Heart left ventricle (tissue), 13 donors: ENCODE results near the gene NLGN2.

Experiments used
- CTCF ChIP-seq, 12 donors: fragments of 200-600 bp; sonication (generic) in 4 of 12; IDR thresholded peaks; one replicate each; pipeline versions ENCODE4 v1.5.0 to v1.8.0; 2018 to 2022; ENCODE audit warnings: antibody characterized with exemption in 12 of 12, mild to moderate bottlenecking in 5 of 12
- POLR2A ChIP-seq, 2 donors: fragments of 450-650 bp; IDR thresholded peaks; one replicate each; pipeline ENCODE4 v1.6.1; 2017; ENCODE audit warnings: antibody characterized with exemption in 2 of 2, mild to moderate bottlenecking in 2 of 2, moderate library complexity in 2 of 2
- donor health status: ischemic (EF 13 %, LVEDD 7.1; RV severe dilation, severe dysfunction).
- donor health status: DM: no; HTN: yes; CAD: no.
- donor health status: DM: no; HTN: no; CAD: no.
- donor health status: ischemic (EF 25% LVEDD 6.9; RV normal size, moderate dysfunction).
- donor health status: ischemic (EF 25% LVEDD 5.7; RV mildly dilated, moderate dysfunction).
- donor health status: ischemic (EF 35%, LVEDD 5.7; RV mildly dilated, moderate dysfunction).
- donor health status: nonischemic (EF 11% LVEDD 7.7; RV severe dilation, severe dysfunction).
- donor health status: DM: yes; HTN: yes; CAD: no.
- donor health status: PGD.
- donor health status: ischemic (EF 29% LVEDD 5.4; RV normal size, mild dysfunction).
- donor health status: nonischemic (EF 23%, LVEDD 6.1; RV moderate dilation, normal function).

GRCh38 chr17:7437369-7437863, 29.8 kb downstream of the NLGN2 start:
- no peak for TF ChIP-seq CTCF (IDR thresholded peaks at IDR 0.05)
- TF ChIP-seq POLR2A (IDR thresholded peaks at IDR 0.05), result no peak
